Measurements from ENCODE around the gene HBQ1. TPM values are rescaled to one million over a fixed set of nuclear protein-coding genes. Genes with fewer than 3 reads are reported as not detected.
"Not testable (repeated sequence)": the region's sequence is repeated elsewhere in the genome, so short reads cannot be mapped to it uniquely, and the experiment has no call there.

Gene HBQ1
- total and polyA plus RNA-seq, 12 donors, result 0.09 TPM; not detected in 11

- Histone ChIP-seq H3K27me3 (peaks cover 0 to 59% (median 47%) of the 10 kb centered on the region in 7 donors), H3K9me3 (no peaks in the 10 kb centered on the region), H3K4me1 (peaks cover 0 to 11% (median 9%) of the 10 kb centered on the region in 9 donors), H3K4me3 (peak overlapping the region in 5 of 10 donors; percentile 46 to 54 (median 50)), H3K36me3 (no peaks in the 10 kb centered on the region), H3K27ac (no peak overlapping the region)
- no peak for ATAC-seq
- no peak for DNase-seq
- 66% methylated on average over 7 of the region's 7 CpGs for WGBS, 2 donors
- intact Hi-C loops (cut with DNase I), result no loop called here
- TF ChIP-seq CTCF (IDR thresholded peaks at IDR 0.05), result no peak
These were observed 25.2 kb upstream of the HBQ1 start for GRCh38 chr16:155031-155398.

- DNase-seq, result no peak
- Histone ChIP-seq H3K9me3 (no peaks in the 10 kb centered on the region), H3K4me3 (no peak overlapping the region), H3K27me3 (peaks cover 0 to 66% (median 53%) of the 10 kb centered on the region in 7 donors), H3K36me3 (no peaks in the 10 kb centered on the region), H3K27ac (no peak overlapping the region), H3K4me1 (peaks cover 0 to 9% (median 8%) of the 10 kb centered on the region in 9 donors)
- ATAC-seq, result no peak
- no peak for TF ChIP-seq CTCF (IDR thresholded peaks at IDR 0.05)
- intact Hi-C loops (cut with DNase I), result no loop called here
- 44 to 45% methylated on average over 6 of the region's 6 CpGs for WGBS, 2 donors
These were observed 21.0 kb upstream of the HBQ1 start for GRCh38 chr16:159136-159849.

GRCh38 chr16:160242-160641 is 20.0 kb upstream of the HBQ1 start:
- H3K27ac ChIP-seq; H3K9me3 ChIP-seq; H3K4me1 ChIP-seq; H3K36me3 ChIP-seq; DNase-seq; H3K4me3 ChIP-seq; intact Hi-C loops (cut with DNase I); ATAC-seq: not testable (repeated sequence)
- H3K27me3 ChIP-seq, result peaks cover 0 to 60% (median 47%) of the 10 kb centered on the region in 7 donors
- WGBS, 2 donors, result 66 to 75% methylated on average over 8 to 20 of the region's 20 CpGs

GRCh38 chr16:160691-161190 is 19.5 kb upstream of the HBQ1 start:
- no peaks in the 10 kb centered on the region for H3K36me3 ChIP-seq
- peaks cover 0 to 9% (median 8%) of the 10 kb centered on the region in 9 donors for H3K4me1 ChIP-seq
- WGBS, 2 donors, result 61 to 63% methylated on average over 16 to 18 of the region's 18 CpGs
- intact Hi-C loops (cut with DNase I), result no loop called here
- TF ChIP-seq CTCF (IDR thresholded peaks at IDR 0.05), result no peak
- ATAC-seq, result no peak
- no peak overlapping the region for H3K27ac ChIP-seq
- no peak for DNase-seq
- H3K9me3 ChIP-seq, result no peaks in the 10 kb centered on the region
- H3K4me3 ChIP-seq, result no peak overlapping the region
- peaks cover 4 to 60% (median 47%) of the 10 kb centered on the region in 7 donors for H3K27me3 ChIP-seq
